Body of pancreas (tissue), 4 donors: ENCODE results near the gene NLGN1. TPM values are rescaled to one million over a fixed set of nuclear protein-coding genes. Genes with fewer than 3 reads are reported as not detected.

Experiments used
- ATAC-seq: fragments of 150-250 bp; one replicate; pipeline ENCODE4 v1.9.1; 2016
- DNase-seq, 4 donors: peaks; one replicate each; pipeline ENCODE4 v3.0.0-alpha.2; 2019
- H3K27ac ChIP-seq, 4 donors: fragments of 200-600 bp; sonication (generic); 1 replicate in 3 of 4; 2 replicates in 1 of 4; pipeline versions ENCODE4 v1.5.1 to v1.6.1; 2016 to 2019; ENCODE audit warnings: mild to moderate bottlenecking in 1 of 4, mixed read lengths in 1 of 4, moderate library complexity in 1 of 4
- H3K27me3 ChIP-seq, 2 donors: fragments of 200-600 bp; sonication (generic); one replicate each; pipeline ENCODE4 v1.6.0; 2016; ENCODE audit warnings: mild to moderate bottlenecking in 1 of 2
- H3K36me3 ChIP-seq, 2 donors: fragments of 200-600 bp; sonication (generic); replicated peaks in 1 of 2; 2 replicates each; pipeline ENCODE4 v1.5.1; 2016; ENCODE audit warnings: low read depth in 2 of 2; ENCODE audit not compliant: insufficient read depth in 1 of 2
- H3K4me1 ChIP-seq: fragments of 200-600 bp; sonication (generic); one replicate; pipeline ENCODE4 v1.6.0; 2016
- H3K4me3 ChIP-seq, 2 donors: fragments of 200-600 bp; sonication (generic); 1 replicate in 1 of 2; 2 replicates in 1 of 2; pipeline ENCODE4 v1.5.1; 2016 to 2019
- H3K9me3 ChIP-seq, 3 donors: fragments of 200-600 bp; sonication (generic); 1 replicate in 2 of 3; 2 replicates in 1 of 3; pipeline ENCODE4 v1.5.1; 2016
- POLR2A ChIP-seq, 3 donors: fragments of 450-650 bp; IDR thresholded peaks; one replicate each; pipeline ENCODE4 v1.6.1; 2016; ENCODE audit warnings: antibody characterized with exemption in 3 of 3, mild to moderate bottlenecking in 2 of 3
- WGBS, 2 donors: methylation state at CpG; one replicate each; pipeline ENCODE4 v1.1.5; 2017; 5-methylcytosine and 5-hydroxymethylcytosine counted together
- intact Hi-C: fragments of 100-400 bp; cut with DNase I; formaldehyde crosslinking; loops from one replicate; pipeline ENCODE4 v1.15.1; 2023
- total RNA-seq, 2 donors: library from RNA; depleted of rRNA; stranded (reverse); fragments of >200 nt; gene quantifications; one replicate each; pipeline ENCODE4 v1.1.0, GENCODE V29; 2016
- TF ChIP-seq, protein P1 (sequence below), 7 experiments: fragments of 450-650 bp in 4 of 7; fragments of 200-600 bp in 3 of 7; sonication (generic) in 3 of 7; IDR thresholded peaks; one replicate each; pipeline ENCODE4 v1.5.1; 2016 to 2019; ENCODE audit warnings: antibody characterized with exemption in 7 of 7

NLGN1 gene
- total RNA-seq, 2 donors from 2014 or later: 0.52 to 1.3 TPM

DNA sequence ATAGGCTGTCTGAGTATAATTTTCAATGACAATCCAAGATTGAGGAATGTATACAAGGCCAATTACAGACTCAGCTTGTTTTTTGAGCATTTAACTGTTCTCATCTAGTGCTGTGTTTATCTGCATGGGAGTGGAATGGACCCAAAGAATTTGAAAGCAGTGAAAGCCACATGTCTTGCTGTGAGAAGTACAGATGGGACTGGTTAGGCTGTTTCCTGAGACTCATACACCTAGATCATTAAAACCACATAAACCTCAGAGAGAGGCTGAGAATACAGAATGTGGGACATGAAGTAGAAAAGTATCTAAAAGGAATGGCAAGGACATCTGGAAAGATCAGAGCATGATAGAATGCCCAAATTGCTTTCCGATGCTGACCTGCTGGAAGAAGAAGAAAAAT, 224.6 kb downstream of the NLGN1 start:
- DNase-seq (no peak), ATAC-seq (no peak)
- Histone ChIP-seq H3K36me3 (no peaks in the 10 kb centered on the region), H3K27ac (no peak overlapping the region), H3K27me3 (no peaks in the 10 kb centered on the region), H3K4me1 (peaks cover 10% of the 10 kb centered on the region), H3K4me3 (no peak overlapping the region), H3K9me3 (no peaks in the 10 kb centered on the region)
- no peak for TF ChIP-seq POLR2A (IDR thresholded peaks at IDR 0.05)
- TF ChIP-seq, protein P1, sequence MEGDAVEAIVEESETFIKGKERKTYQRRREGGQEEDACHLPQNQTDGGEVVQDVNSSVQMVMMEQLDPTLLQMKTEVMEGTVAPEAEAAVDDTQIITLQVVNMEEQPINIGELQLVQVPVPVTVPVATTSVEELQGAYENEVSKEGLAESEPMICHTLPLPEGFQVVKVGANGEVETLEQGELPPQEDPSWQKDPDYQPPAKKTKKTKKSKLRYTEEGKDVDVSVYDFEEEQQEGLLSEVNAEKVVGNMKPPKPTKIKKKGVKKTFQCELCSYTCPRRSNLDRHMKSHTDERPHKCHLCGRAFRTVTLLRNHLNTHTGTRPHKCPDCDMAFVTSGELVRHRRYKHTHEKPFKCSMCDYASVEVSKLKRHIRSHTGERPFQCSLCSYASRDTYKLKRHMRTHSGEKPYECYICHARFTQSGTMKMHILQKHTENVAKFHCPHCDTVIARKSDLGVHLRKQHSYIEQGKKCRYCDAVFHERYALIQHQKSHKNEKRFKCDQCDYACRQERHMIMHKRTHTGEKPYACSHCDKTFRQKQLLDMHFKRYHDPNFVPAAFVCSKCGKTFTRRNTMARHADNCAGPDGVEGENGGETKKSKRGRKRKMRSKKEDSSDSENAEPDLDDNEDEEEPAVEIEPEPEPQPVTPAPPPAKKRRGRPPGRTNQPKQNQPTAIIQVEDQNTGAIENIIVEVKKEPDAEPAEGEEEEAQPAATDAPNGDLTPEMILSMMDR (IDR thresholded peaks at IDR 0.05): no peak
- intact Hi-C loops: no loop called here
- 87 to 90% methylated on average over 1 of the region's 1 CpG for WGBS, 2 donors

- ATAC-seq (no peak), DNase-seq (no peak)
- Histone ChIP-seq H3K4me3 (no peak overlapping the region), H3K27ac (no peak overlapping the region), H3K27me3 (no peaks in the 10 kb centered on the region), H3K4me1 (no peaks in the 10 kb centered on the region), H3K36me3 (no peaks in the 10 kb centered on the region), H3K9me3 (no peaks in the 10 kb centered on the region)
- intact Hi-C loops: no loop called here
- TF ChIP-seq POLR2A (IDR thresholded peaks at IDR 0.05): no peak
- TF ChIP-seq, protein P1 (IDR thresholded peaks at IDR 0.05): no peak
- WGBS, 2 donors: 72 to 73% methylated on average over 3 of the region's 3 CpGs
Observed at GRCh38 chr3:173624086-173624485, 226.5 kb downstream of the NLGN1 start.

DNA sequence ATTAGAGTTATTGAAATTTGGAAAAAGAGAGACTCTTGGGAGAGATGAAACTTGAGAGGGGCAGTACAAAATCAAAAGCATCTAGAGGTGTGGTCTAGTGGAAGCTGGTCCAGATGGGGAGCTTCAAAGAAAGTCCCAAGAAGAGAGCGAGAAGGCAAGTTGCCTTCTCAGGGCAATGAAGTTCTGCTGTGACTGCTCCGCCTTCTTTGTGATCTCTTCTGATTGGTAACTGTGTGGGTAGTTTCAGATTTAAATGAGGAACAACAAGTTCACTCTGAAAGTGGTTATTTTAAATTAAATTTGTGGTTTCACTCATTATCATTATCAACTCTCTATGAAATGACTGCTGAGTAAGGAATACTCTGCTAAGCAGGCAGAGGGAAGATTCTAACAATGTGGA, 233.3 kb downstream of the NLGN1 start:
- TF ChIP-seq, protein P1 (IDR thresholded peaks at IDR 0.05): no peak
- TF ChIP-seq POLR2A (IDR thresholded peaks at IDR 0.05): no peak
- DNase-seq (no peak), ATAC-seq (no peak)
- H3K27me3 ChIP-seq: no peaks in the 10 kb centered on the region
- H3K4me3 ChIP-seq: no peak overlapping the region
- H3K27ac ChIP-seq: no peak overlapping the region
- no peaks in the 10 kb centered on the region for H3K36me3 ChIP-seq
- WGBS, 2 donors: 84 to 97% methylated on average over 2 of the region's 2 CpGs
- no peaks in the 10 kb centered on the region for H3K9me3 ChIP-seq
- peaks cover 19% of the 10 kb centered on the region for H3K4me1 ChIP-seq
- intact Hi-C loops: no loop called here

- TF ChIP-seq POLR2A (IDR thresholded peaks at IDR 0.05): no peak
- TF ChIP-seq, protein P1 (IDR thresholded peaks at IDR 0.05): no peak
- H3K4me3 ChIP-seq: no peak overlapping the region
- H3K9me3 ChIP-seq: no peaks in the 10 kb centered on the region
- intact Hi-C loops: no loop called here
- peaks cover 19% of the 10 kb centered on the region for H3K4me1 ChIP-seq
- no peak for DNase-seq
- ATAC-seq: peak; percentile 53
- no peaks in the 10 kb centered on the region for H3K36me3 ChIP-seq
- no peaks in the 10 kb centered on the region for H3K27me3 ChIP-seq
- no peak overlapping the region for H3K27ac ChIP-seq
Observed at GRCh38 chr3:173632945-173633344, 235.4 kb downstream of the NLGN1 start.

DNA sequence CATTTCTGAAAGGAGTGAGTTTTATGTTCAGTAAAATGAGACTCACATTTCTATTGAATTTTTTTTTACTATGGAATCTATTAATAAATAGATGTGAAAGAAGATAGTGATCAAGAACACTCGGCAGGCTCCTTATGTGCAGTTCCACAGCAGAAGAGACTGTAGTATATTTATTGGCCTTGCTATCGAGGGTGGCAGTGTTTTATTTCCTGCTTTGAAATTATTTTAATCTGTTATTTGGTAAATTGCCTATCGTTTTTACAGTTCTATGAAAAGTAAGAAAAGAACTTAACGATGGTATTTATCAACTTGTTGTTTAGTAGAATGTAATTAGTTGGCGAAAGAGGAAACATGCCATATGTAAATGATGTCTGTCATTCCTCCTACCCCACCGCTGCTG, 238.3 kb downstream of the NLGN1 start:
- Histone ChIP-seq H3K4me1 (peaks cover 19% of the 10 kb centered on the region), H3K9me3 (no peaks in the 10 kb centered on the region), H3K27ac (no peak overlapping the region), H3K27me3 (no peaks in the 10 kb centered on the region), H3K36me3 (no peaks in the 10 kb centered on the region), H3K4me3 (no peak overlapping the region)
- TF ChIP-seq, protein P1 (IDR thresholded peaks at IDR 0.05): no peak
- TF ChIP-seq POLR2A (IDR thresholded peaks at IDR 0.05): no peak
- intact Hi-C loops: no loop called here
- 87 to 91% methylated on average over 6 of the region's 6 CpGs for WGBS, 2 donors
- DNase-seq (no peak), ATAC-seq (no peak)
